GM19328 (cell line): ENCODE results near the gene EYS.

Source experiments
- ATAC-seq: cut with Tn5 transposase; IDR thresholded peaks from one replicate; pipeline ENCODE4 v1.9.1; 2021; ENCODE audit warnings: mild to moderate bottlenecking, moderate library complexity; ENCODE audit not compliant: unreplicated experiment

Gene EYS

GRCh38 chr6:64874776-64875175, 832.2 kb downstream of the EYS start:
- no peak for ATAC-seq

- no peak for ATAC-seq
Observed at GRCh38 chr6:64872633-64873032, 834.4 kb downstream of the EYS start.

DNA sequence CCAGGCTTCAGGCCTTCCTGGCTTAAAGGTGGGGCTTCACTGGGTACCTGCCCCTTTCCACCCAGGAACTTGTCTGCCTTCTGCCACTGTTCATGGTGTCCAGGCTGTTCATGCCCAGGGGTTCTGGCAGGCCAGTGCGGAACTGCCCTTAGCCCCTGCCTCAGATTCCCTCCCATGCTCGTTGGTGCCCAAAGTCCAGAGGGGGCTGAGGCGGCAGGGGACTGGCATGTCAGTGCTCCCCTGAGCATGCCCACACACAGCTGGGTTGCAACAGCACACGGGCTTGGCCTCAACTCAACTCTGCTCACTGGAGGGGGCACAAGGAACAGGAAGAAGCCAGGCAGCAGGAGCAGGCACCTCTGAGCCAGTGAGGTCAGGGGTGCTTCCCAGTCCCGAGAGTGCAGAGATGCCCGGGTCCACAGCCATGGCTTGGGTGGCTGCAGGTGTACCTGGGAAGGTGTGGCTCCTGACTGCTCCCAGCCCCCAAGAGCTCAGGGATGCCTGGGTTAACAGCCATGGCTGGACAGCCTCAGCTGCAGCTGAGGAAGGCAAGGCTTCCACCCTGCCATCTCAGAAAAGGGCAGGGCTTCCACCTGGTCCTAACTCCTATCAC, 845.9 kb downstream of the EYS start:
- ATAC-seq, result no peak

DNA sequence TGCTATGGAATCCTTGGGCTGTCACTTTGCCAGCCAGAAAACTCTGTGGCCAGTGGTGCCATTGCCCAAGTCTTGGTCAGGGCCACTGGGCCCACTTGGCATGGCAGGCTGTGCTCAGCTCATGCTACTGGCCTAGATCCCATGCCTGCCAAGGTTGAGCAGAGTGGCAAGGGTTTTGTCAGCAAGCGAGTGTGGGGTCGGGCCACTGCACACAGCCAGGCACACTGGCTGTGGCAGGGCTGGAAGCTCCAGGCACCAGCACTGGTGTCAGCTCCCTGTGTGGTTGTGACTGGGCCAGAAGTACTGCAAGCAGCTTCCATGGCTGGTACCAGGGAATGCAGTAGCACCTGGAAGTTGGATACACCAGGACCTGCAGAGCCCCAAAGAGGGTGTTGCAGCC, 846.8 kb downstream of the EYS start:
- ATAC-seq, result no peak

DNA sequence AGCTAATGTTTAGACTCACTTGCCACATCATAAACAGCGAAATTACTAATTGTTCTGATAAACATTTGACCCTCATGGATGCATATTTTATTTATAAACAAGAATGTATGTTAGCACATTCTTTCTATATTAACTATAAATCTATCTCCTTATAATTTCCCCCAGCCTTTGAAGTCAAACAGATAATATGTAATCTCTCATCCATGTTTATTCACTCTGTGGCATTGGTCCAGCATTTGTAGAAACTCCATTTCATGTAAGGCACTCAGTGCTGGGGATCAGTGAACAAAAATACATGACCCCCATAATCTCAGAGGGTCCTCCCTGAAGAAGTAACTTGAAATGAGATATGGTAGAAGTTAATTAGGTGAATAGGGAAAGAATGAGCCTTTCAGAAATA, 856.9 kb downstream of the EYS start:
- no peak for ATAC-seq

DNA sequence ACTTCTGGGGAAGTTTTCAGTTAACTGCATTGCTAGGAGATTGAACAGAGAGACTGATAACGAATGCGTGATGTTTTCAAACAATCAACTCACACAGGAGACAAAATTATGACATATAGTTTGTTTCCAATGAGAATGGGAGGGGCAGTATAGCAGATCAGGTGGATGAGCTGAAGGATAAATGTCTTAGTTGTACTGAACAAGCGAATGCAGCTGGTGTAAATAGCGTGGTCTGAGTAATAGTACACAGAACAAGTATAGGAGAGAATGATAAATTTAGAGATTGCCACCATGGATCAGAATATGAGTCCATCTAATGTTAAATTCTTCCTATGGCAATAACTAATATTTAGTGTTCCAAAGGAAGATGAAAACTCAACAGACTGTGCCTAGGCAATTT, 858.6 kb downstream of the EYS start:
- ATAC-seq, result no peak

DNA sequence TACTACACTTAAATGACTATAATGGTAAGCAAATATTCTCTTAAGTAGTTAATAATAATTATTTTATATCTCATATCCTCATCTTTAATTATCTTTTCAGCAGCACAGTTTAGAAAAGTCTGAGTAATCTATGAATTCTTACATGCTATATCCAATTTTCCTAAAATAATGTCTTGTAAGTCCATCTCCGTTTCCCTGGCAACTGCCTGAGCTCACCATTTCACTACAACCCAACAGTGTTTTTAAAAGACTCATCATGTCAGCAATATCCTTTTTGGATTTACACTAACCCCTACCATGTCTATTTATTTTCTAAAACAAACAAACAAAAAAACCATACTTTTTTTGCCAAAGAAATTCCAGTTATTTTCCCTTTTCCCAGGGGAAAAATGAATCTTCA, 859.6 kb downstream of the EYS start:
- ATAC-seq, result no peak

GRCh38 chr6:64838726-64839125, 868.3 kb downstream of the EYS start:
- no peak for ATAC-seq

DNA sequence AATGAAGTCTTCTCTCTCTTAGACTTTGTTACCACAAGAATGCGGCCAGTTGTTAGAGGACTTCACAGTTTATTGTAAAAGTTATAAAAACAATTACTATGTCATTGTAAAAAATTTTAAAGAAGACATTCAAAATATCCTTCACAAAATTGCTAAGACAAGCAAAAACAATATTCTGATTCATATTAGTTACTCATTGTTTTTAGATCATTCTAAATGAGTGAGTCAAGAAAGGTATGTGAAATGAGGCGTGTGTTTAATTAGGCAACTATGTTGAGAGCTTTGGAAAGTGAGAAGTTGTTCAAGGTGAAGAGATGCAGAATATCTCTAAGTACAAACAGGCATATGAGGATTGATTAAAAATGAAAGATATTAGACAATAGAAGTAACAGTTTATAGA, 875.3 kb downstream of the EYS start:
- ATAC-seq, result no peak

DNA sequence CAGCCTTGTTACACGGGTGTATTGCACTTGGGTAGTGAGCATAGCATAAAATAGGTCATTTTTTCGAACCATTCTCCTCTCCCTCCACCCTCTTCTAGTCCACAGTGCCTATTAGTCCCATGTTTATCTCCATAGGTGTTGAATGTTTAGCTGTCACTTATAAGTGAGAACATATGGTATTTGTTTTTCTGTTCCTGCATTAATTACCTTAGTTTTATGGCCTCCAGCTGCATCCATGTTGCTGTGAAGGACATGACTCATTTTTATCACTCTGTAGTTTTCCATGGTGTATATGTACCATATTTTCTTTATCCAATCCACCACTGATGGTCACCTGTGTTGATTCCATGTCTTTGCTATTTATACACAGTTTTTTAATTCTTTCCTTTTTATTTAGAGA, 889.5 kb downstream of the EYS start:
- no peak for ATAC-seq

DNA sequence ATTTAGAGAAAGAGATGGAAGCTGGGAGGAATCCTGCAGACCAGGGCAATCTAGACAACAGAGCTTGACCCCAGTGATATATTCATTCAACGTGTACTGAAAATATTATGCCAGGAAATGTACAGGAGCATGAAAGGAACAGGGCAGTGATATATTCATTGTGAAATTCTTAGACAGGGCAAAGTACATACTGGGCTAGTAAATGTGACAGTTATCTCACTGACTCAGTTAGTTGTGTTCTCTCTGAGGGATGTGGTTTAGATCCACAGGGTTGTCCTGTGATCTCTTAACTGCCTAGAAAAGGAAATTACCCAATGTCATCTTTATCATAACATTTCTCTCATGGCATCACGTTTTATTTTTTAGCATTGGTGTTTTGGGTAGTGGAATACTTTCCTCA, 891.3 kb downstream of the EYS start:
- ATAC-seq, result no peak

- ATAC-seq, result no peak
Observed at GRCh38 chr6:64812138-64812537, 894.9 kb downstream of the EYS start.

DNA sequence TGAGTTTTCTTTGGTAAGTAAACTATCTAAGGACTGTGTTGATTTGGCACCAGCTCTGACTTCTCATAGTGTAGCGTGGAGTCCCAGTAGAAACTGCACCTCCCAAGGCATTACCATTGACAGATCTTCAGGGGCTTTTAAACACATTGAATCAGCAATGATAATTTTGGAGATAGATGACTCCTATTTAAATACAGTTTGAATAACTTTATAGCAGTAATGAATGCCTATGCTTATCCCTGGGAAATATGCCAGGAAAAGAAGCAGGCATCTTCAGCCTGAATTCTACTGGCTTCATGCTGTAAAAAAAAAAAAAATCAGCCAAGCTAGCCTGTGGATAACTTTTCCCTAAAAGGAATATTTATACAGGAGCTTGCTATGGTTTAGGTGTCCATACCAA, 895.9 kb downstream of the EYS start:
- no peak for ATAC-seq

GRCh38 chr6:64807785-64808184, 899.2 kb downstream of the EYS start:
- no peak for ATAC-seq

GRCh38 chr6:64803470-64804166, 903.4 kb downstream of the EYS start:
- ATAC-seq, result no peak

DNA sequence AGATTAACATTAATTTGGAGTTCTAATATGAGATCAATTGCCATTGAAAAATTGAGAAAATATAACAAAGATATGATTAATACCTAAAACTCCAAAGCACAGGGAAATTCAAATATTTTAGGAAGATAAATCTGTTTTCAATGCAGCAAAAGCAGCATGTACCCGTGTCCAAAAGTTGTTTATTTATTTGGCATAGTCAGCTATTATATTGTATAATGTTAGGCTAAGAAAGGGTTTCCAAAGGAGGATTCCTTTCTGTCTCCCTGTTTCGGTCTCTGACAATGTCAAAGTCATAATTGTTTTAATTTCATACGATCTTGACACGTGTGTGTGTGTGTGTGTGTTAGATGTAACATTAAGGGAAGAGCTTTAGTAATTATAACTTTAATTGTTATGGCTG, 914.5 kb downstream of the EYS start:
- ATAC-seq, result no peak

DNA sequence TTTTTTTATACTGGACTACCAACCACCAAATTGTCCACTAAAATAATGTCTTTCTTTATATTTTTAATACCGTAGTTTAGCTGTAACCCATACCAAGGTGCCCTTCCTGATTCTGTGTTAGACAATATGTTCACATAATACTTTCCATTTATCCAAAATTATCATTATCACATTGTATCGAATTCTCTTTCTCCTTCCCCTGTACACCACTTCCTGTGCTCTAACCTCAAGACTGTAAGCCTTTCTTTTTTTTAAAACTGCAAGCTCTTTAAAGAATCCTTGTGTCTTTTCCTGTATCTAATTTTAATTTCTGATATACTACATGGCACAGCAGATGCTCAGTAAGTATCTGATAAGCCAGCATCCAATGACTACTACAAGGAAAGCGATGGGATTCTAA, 917.5 kb downstream of the EYS start:
- no peak for ATAC-seq

- ATAC-seq, result no peak
Observed at GRCh38 chr6:64786736-64787135, 920.3 kb downstream of the EYS start.

DNA sequence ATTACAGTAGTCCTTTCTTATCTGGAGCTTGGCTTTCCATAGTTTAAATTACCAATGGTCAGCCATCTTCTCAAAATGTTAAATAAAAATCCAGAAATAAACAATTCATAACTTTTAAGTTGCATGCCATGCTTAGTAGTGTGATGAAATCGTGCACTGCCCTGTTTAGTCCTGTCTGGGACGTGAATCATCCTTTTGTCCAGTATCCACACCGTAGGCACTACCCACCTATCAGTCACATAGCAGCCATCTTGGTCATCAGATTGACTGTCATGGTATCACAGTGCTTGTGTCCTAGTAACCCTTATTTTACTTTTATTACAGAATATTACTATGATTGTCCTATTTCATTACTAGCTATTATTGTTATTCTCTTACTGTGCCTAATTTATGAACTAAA, 924.1 kb downstream of the EYS start:
- no peak for ATAC-seq

- no peak for ATAC-seq
Observed at GRCh38 chr6:64777941-64778785, 928.9 kb downstream of the EYS start.

DNA sequence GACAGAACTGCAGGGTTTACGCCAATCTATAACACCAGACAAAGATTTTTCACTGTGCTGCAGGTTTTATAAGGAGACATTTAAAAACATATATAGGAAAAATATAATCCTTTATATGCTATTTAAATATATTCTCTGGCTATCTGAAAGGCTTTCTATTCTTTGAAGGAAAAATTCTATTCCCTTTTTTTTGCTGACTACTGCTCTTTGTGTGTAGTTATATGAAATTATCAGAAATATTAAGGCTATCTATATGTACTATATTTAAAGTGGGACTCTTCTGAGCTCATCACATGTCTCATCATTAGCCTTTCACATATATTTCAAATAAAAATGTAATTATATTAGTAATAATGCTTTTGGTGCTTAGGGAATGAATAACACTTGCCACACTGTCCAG, 930.7 kb downstream of the EYS start:
- no peak for ATAC-seq

- no peak for ATAC-seq
Observed at GRCh38 chr6:64774881-64775280, 932.1 kb downstream of the EYS start.
